Measurements from ENCODE around the gene LPIN1.

Gene LPIN1, protein sequence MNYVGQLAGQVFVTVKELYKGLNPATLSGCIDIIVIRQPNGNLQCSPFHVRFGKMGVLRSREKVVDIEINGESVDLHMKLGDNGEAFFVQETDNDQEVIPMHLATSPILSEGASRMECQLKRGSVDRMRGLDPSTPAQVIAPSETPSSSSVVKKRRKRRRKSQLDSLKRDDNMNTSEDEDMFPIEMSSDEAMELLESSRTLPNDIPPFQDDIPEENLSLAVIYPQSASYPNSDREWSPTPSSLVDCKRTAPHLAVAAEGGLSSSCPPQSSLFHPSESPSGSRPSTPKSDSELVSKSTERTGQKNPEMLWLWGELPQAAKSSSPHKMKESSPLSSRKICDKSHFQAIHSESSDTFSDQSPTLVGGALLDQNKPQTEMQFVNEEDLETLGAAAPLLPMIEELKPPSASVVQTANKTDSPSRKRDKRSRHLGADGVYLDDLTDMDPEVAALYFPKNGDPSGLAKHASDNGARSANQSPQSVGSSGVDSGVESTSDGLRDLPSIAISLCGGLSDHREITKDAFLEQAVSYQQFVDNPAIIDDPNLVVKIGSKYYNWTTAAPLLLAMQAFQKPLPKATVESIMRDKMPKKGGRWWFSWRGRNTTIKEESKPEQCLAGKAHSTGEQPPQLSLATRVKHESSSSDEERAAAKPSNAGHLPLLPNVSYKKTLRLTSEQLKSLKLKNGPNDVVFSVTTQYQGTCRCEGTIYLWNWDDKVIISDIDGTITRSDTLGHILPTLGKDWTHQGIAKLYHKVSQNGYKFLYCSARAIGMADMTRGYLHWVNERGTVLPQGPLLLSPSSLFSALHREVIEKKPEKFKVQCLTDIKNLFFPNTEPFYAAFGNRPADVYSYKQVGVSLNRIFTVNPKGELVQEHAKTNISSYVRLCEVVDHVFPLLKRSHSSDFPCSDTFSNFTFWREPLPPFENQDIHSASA

DNA sequence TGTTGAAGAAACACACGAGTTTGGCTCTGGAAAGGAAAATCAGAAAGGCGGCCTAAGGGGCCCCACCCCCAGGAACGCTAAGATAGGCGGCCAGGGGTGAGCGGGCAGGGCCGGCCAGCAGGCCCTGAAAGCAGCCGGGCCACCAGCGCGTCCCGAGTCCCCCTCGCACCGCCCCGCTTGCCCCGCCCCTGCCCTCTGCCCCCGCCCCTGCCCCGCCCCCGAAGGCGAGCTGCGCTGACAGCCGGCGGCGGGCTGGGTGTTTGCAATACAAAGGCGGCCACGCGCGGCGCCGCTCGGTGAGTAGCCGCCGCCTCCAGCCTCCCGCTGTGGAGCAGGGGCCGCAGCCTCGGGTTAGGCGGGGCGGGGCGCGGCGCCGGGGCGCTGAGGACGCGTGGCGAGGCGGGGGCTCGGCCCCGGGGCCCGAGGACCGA lies at the start of gene LPIN1:
LPIN1 (plus strand) TSS at position 257 of the 431 bp plus-strand sequence. CDS start 18,910 bp downstream, outside the sequence.
- DNase-seq: peak; percentile 86

DNA sequence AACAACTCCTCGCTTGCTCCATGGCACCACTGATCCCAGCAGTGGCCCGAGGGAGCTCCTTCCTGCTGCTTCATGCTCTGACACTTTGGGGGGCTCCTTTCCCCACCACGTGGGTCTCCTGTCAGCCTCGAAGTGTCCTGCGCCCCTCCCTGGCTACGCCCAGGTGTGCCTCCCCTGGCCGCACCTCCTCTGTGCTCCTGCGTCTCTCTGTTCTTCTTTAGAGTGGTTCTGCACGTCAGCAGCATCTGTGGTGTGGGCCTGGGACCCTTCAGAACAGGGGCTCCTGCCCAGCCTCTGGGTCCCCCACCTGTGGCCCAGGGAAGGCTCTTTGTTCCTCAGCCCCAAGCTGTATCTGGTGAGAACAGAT lies 49.7 kb upstream of the LPIN1 start:
- DNase-seq: no peak

DNA sequence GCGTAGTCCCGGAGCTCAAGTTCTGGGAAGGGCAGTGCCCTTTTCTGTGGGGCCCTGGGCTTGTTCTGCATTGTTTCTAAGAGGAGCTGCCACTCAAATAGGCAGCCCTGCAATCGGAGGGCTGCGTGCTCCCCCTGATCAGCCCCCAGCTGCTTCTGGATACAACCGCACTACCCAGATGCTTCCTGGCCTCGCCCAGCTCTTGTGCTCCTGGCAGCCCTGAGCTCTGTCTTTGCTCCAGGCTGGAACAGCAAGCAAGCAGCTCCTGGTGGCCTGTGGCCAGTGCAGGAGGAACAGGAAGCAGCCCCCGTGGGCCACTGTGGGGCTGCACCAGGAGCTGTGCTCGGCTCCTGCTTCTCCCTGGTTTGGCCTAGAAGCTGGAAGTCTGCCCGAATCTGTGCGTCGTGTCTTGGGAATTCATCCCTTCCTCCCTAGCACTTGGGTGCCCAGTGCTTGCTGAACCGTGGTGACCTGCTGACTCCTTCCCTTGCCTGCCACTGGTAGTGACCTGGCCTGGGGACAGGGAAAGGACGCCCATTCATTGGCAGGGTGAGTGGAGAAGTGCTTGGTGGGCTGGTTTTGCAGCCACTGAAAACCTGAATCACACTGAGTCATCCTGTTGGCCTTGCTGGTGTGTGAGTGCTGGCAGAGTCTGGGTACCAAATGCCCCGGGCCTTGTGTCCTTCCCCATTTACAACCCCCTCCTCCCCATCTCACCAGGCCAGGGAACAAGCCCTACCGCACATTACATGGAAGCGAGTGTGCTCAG lies 49.1 kb upstream of the LPIN1 start:
- no peak for DNase-seq

- DNase-seq: no peak
Measured at GRCh38 chr2:11698009-11698922, 48.2 kb upstream of the LPIN1 start.

DNA sequence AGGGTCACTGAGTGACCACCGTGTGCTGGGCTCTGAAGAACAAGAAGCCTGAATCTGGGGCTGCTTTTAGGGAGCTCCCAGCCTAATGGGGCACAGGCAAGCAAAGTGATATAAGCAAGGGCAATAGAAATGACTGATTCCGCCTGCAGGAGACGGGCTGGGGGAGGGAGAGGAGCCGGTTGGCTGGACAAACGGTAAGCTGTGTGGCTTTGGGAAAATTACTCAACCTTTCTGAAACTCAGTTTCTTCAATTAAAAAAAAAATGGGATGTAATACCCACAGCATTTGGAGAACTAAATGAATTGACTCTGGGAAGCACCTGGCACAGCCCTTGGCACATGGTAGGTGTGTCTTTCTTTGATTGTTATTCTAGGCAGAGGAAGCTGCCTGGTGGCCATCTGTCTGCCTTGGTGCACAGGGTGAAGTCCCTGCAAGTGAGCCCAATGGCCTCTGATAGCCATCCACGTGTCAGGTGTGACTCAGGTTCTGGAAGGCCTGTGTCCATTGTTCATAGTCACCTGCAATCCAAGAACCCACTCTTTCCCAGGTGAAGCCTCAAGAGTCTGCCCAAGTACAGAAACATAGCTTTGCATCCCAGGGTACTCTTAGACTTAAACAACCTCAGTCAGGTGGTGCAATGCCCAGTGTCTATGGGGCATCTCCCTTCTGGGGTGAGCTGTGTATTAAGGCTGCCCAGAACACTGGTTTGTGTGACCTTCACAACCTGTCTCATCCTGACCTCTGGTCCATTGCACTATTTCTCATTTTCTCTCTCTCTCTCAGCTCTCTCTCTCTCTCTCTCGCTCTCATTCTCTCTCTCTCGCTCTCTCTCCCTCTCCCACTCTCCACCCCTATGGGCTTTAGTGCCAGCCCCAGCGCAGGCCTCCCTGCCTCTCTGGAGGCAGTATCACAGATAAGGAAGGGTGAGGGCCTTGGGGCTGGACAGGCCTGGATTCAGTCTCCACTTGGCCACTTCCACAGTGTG lies 46.5 kb upstream of the LPIN1 start:
- no peak for DNase-seq

DNA sequence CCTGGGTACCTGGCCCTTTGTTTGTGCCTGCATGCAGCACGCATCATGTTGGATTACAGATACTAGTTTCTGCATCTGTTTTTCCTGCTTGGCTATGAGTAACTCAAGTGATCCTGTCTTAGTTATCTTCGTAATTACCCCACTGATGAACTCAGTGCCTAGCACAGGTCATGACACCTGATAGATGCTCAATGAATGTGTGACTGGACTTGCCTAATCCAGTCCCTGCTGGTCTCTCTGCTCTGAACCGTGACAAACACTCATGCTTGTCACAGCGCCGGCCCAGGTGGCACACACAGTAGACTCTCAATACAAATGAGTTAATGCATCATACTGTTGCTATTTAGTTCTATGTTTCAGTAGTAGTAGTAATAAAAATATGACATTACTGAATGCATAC lies 45.2 kb upstream of the LPIN1 start:
- DNase-seq: no peak

DNA sequence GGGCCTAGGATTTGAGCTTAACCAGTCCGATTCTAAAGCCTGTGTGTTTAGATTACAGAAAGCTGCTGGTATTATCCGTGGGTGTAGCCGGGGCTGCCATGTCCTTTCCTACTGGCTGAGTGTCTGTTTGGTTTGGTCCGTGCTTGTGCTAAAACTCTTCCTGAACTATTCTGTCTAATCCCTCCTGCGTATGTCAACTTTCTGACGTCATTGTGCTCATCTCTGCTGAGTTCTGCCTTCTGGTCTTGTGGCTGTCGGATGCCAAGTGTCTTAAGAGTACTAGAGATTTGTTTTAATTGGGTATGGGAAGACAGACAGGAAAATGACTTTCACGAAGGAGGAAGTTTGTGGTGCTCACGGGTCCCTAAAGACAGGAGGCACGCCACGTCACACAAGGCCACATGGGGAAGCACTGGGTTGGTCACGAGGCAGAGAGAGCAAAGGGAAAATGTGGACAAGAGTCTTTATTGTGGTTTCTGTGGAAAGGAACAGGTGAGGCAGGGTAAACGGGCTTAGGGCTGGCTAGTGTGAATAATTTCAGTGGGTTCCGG lies 44.6 kb upstream of the LPIN1 start:
- no peak for DNase-seq

DNA sequence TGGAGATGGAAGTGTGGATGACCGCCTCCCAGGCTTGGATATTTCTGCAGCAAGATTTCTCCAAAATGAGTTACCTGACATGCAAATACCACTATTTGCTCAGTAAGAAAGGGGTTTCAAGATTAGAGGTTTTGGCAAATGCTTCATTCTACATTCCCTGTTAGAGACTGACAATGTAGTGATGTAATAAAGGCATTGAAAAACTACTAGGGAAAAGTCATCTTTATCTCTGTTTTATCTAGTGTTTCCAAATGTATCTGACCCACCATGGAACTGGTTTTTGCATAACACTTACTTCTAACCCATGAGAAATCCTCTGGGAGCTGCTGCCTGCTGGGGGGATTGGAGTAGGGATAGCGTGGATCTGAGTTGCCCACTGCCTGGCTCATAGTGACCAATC lies 43.5 kb upstream of the LPIN1 start:
- no peak for DNase-seq

GRCh38 chr2:11703700-11704099 lies 42.7 kb upstream of the LPIN1 start:
- no peak for DNase-seq

DNA sequence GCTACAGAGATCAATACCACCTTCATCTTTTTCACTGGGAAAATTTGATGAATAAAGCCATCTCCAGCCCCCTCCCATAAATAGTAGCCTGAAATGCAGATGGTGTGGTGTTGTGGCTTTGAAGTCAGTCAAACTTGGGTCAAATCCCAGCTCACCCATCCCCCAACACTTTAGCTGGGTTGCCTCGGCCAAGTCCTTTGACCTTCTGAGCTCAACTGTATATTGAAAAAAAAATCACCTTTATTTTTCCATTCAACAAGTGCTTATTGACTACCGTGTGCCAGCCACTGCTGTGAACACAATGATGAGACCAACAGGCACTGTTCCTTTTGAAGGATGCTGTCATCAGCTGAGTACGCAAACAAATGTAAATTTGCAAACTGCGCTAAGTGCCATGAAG lies 41.4 kb upstream of the LPIN1 start:
- DNase-seq: no peak

DNA sequence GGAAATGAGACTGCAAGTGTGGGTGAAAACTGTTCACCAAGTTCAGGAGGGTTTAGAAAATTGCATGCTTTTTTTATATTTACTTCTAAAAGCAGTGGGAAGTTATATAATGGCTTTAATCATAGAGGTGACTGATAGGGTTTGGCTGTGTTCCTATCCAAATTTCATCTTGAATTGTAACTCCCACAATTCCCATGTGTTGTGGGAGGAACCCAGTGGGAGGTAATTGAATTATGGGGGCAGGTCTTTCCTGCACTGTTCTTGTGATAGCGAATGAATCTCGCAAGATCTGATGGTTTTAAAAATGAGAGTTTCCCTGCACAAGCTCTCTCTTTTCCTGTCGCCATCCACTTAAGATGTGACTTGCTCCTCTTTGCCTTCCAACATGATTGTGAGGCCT lies 40.7 kb upstream of the LPIN1 start:
- no peak for DNase-seq

DNA sequence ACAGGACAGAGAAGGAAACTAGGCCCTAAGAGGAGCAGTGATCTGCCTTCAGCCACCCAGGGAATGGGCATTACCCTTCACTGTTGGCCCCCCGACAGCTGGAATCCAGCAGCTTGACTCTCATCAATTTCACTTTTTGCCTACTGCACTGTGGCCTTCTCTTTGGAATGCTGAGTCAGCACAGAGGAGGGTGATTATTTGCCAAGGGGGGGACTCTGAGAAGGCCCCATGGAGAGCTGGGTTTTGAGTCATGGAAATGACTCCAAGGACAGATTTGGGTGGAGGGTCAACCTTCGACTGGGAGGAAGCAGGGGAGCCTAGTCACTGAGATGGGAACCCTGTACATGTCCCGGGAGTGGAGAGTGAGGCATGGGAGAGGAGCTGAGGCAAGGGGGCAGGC lies 38.3 kb upstream of the LPIN1 start:
- no peak for DNase-seq

- no peak for DNase-seq
Measured at GRCh38 chr2:11709293-11709692, 37.1 kb upstream of the LPIN1 start.

GRCh38 chr2:11710210-11710609 lies 36.2 kb upstream of the LPIN1 start:
- no peak for DNase-seq

DNA sequence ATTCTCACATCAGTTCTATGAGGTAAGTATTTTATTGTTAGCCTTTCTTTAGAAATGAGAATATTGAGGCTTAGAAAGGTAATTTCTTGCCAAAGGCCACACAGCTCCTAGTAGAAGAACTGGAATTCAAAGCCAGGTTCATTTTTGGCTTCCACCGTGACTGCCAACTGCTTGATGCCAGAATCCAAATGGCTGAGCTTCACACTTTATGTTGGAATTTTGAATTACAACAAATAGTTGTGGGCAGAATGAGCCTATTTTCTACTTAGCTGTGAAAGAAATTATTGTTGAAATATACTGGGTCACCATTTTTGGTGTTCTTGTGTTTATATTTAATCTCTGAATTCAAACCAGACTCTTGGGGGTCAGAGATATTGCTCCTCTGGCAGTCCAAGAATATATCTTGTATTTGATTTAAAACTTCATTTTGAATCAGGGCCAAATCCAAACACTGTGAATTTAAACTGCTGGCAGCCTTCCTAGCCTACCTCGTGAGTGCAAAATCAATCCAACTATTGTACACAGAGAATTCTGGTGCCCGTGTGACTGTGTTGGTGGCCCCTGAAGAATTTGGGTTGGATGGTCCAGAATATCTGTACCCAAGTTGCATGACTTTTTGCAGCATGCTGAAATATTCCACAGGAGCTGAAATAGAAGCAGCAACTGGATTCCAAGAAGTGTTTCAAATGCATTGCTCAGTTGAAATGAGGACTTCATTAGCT lies 35.6 kb upstream of the LPIN1 start:
- no peak for DNase-seq

DNA sequence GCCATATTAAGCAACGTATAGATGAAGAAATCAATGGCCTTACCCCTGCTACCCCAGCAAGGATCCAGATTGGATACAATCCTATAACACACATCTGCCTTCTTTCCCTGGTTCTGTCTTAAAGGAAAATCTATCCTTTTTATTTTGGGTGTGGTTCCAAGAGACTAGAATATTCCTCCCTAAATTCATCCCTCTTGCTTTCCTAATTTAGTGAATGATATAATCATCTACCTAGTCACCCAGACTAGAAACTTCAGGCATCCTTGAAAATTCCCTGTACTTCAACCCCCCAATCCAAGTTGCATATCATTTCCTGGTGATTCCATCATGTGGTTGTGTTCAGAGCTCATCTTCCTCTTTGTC lies 35.1 kb upstream of the LPIN1 start:
- no peak for DNase-seq

DNA sequence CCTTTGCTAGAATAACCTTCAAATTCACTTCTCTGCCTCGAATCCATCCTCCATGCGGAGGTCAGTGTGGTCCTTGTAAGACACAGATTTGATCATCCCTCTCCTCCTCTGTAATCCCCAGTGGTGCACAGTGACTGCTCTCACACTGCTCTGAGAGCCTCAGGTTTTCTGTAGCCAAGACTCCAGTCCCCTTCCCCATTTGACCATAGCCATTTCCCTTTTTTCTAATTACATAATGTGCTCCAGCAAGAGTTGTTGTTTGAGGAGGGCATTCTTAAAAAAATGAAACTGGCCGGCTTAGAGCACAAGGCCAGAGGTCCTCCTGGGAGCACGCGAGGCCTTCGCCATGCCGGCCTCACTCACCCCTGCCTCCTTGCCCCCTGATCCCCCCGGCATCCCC lies 34.7 kb upstream of the LPIN1 start:
- DNase-seq: no peak

- DNase-seq: no peak
Measured at GRCh38 chr2:11712866-11713265, 33.6 kb upstream of the LPIN1 start.

- DNase-seq: no peak
Measured at GRCh38 chr2:11713815-11714214, 32.6 kb upstream of the LPIN1 start.
